GM18907 (cell line): Measurements from ENCODE around the gene IFNW1.
A peak's percentile ranks its signal among the peaks of the same experiment; 100 is the strongest.
"Not testable (repeated sequence)": the region's sequence is repeated elsewhere in the genome, so short reads cannot be mapped to it uniquely, and the experiment has no call there.

Experiments
- ATAC-seq: cut with Tn5 transposase; IDR thresholded peaks from one replicate; pipeline ENCODE4 v1.9.1; 2021; ENCODE audit warnings: mild to moderate bottlenecking, moderate library complexity; ENCODE audit not compliant: unreplicated experiment

IFNW1 gene

DNA sequence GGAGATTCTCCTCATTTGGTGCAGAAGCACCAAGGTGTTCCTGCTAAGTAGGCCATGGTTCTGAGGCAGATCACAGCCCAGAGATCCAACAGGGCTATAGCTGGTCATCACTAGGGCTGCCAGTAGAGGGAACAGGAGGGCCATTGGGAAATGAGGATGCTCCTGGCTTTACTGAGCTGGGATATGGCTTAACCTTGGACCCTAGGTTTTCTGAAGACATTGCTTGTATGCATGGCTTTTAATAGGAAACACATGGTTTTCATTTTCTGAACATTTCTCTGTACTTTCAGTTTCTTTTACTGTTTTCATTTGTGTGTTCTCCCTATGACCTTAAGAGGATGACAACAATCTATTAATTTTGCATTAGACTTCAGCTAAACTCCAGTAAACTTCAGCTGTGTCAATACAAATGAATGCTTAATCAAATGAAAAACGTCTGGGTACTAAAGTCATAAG is at the start of gene IFNW1:
Gene IFNW1 (minus strand): TSS at position 406 of the 456 bp plus-strand sequence. CDS start 262 bp downstream, at position 144.
- ATAC-seq: peak; percentile 63

DNA sequence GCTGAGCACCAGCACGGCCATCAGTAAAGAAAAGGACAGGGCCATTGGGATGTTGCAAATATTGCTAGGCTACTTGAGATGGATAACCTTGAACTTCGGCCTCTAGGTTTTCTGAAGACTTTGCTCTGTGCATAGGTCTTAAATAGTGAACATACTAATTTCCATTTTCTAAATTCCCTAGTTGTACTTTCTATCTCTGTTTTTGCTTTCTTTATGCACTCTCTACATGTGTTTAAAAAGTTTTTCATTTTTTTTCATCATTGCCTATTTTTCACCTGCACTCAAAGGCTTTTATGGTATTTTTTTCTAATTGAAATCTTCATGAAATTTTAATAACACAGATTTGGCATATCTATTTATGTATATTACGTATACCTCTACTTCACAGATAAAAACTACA is 45.9 kb upstream of the IFNW1 start, which contains the start of gene IFNA4:
Gene IFNA4 (minus strand): TSS at position 101 of the 400 bp plus-strand sequence. CDS start 56 bp downstream, at position 45.
- not testable (repeated sequence) for ATAC-seq

DNA sequence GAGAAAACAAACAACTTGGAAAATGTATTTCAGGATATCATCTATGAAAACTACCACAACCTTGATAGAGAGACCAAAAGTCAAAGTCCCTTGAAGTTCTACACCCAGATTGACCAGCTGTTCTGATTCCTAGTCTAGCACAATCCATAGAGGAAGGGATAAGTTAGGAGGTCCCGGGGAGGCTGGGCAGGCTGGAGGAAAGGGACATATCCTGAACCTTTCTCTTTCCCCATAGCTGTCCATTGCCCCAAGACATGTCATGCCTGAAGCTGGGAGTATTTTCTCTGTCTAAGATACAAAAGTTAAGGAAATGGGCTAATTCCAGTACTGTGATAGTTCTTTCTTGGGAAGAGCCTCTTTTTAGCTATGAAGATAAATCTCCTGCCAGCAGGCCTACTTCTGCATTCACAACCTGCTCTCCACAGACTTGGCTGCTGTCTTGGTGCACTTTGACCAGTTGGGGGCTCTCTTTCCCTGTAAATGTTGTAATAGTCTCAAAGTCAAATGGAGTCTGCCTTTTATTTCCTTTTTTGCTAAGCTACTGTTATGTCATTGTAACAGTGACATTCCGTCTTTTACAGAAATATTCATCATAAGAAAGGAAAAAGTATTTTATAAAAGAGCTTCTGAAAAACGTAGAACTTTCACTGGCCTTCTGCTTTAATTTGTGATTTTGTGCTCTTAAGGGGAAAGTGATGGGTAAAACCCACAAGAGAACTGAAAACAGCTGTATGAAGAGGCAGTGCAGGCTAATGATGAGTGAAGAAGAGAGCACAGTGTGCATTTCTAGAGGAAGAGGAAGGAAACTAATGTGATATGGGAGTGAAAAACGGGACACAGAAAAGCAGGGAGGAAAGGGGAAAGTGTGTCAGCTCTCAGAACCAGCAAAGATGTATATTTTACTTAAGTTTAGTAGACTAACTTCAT is 41.4 kb upstream of the IFNW1 start:
- ATAC-seq: peak; percentile 96

DNA sequence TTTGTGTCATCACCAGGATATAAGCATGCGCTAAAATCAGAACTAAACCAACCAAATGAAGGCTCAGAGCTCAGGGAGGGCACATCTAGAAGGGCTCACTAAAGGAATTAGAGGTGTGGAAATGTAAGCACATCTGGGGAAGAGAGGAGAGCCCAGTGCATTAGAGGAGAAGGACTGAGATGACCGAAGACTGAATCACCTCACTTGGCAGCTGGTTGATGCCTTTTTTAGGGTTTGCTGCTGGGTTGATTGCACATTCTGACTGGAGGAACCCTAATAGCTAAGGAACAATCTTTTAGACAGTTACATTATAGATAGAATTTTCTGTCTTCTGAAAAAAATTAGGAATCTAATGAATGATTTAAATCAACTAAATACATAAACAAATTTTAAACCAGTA is 33.0 kb upstream of the IFNW1 start:
- no peak for ATAC-seq

DNA sequence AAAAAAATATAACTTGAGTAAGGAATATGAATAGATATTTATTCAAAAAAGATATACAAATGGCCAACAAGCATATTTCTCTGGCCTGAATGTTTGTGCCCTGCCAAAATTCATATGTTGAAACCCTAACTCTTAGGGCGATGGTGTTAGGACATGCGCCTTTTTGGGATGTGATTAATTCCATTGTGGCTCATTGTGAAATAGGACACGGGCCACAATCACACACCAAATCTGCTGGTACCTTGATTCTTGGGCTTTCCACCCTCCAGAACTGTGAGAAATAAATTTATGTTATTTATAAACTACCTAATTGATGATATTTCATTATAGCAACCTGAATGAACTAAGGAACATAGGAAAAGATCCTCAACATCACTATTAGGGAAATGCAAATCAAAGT is 30.5 kb upstream of the IFNW1 start:
- no peak for ATAC-seq

DNA sequence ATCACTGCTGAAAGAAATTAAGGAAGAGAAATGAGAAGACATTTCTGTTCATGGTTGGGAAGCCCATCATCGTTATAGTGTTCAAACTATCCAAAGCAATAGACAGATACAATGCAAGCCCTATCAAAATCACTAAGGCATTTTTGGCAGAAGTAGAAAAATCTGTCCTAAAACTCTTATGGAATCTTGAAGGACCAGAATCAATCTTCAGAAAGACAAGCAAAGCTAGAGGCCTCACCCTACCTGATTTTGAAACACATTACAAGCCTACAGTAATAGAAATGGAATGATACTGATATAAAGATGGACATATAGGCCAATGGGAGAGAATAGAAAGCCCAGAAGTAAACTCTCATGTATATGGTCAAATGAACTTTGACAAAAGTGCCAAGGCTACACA is 29.7 kb upstream of the IFNW1 start:
- ATAC-seq: no peak

DNA sequence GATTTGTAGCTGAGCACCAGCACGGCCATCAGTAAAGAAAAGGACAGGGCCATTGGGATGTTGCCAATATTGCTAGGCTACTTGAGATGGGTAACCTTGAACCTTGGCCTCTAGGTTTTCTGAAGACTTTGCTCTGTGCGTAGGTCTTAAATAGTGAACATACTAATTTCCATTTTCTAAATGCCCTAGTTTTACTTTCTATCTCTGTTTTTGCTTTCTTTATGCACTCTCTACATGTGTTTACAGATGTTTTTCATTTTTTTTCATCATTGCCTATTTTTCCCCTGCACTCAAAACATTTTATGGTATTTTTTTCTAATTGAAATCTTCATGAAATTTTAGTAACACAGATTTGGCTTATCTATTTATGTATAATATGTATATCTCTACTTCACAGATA is 24.9 kb upstream of the IFNW1 start, which contains the start of gene IFNA21:
Gene IFNA21 (minus strand): TSS at position 101 of the 400 bp plus-strand sequence. CDS start 48 bp downstream, at position 53.
- ATAC-seq: not testable (repeated sequence)

DNA sequence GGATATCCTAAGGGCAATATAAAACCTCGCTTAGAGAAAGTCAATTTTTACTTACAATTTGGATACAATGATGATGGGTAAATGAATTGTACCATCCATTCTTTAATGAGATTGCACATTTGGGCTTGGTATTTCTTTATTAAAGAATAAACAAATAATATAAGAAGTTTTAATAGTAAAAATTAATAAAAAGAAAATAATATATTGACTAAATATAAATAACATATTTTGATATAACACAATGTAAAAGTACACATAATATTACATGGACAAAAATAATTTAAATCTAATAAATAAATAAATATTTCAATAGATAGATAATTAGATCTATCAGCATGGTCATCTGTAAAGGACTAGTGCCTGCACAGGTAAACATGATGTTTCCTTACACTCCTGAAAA is 23.9 kb upstream of the IFNW1 start:
- no peak for ATAC-seq

DNA sequence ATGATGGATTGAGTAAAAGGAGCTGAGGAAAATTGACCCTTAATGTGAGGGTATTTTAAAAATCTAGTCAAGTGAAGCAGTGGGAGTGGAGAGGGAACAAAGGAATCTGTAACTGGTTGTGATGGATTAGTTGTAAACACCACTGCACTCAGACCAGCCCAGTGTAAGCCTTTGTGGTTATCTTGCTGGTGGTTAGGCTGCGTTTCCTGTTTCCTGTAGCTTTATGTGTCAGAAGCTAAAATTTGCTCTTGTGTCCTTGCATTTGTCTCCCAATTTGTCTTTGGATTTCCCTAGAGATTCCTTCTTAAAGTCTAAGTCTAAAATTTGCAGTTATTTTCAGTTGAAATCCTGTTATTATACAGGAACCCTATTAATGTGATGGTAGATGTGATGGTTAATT is 18.5 kb upstream of the IFNW1 start:
- peak; percentile 95 for ATAC-seq

DNA sequence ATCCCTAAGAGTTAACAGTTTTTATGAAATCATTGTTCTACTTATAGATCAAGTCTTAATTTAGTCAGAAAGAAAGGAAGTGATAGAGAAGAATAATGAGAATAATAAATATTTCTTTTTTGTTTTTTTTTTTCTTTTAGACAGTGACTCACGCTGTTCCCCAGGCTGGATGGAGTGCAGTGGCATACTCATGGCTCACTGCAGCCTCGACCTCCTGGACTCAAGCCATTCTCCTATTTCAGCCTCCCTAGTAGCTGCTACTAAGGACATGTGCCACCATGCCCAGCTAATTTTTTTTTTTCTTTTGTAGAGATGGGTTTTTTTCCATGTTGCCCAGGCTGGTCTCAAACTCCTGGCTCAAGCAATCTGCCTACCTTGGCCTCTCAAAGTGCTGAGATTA is 13.9 kb upstream of the IFNW1 start:
- no peak for ATAC-seq

DNA sequence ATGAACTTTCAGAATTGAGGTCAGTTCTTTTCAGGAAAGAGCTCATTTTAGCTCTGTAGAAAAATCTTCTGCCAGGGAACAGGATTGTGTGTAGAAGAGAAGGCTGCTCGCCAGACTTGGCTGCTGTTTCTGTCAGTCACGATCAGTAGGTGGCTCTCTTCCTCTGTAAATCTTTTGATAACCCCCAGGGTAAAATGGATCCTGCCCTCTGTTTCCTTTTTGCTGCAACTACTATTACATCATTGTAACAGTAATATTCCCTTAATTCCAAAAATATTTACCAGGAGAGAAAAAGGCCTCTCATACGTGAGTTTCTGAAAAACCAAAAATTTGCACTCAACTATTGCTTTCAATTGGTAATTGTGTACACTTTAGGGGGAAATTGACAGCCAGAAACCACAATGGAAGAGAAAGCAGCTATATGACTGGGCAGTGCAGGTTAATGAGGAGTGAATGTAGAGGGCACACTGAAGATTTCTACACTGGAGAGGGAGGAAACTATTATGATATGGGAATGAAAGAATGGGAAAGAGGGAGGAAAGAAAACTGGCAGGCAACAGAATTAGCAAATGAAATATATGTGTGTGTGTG is 12.5 kb upstream of the IFNW1 start:
- ATAC-seq: peak; percentile 90

DNA sequence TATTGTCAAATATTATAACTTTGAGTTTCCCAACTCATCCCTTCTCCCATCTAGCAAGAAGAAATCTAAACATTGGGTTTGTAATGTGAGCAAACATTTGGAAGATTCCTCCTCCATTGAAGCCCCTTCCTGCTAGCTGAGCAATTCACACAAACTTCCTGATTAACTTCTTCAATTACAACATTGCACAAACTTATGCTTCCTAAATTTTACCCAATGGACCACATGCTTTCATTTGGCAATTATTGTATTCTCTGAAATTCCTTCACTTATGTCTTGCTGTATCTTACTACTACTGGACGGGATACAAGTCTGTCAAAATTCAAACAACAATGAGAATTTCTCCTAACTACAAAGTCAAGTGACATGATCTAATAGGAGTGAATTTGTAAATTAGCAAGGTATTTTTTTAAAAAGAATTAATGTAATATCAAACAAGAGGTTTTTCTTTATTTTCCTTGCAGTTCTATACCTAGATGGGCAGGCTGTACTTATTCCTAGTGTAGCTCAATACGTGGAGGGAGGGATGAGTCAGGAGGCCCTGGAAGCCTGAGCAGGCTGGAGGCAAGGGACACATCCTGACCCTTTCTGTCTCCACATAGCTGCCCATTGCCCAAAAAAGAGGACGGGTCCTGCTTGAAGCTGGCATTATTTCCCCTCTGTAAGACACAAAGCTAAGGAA is 11.8 kb upstream of the IFNW1 start:
- peak; percentile 37 for ATAC-seq

DNA sequence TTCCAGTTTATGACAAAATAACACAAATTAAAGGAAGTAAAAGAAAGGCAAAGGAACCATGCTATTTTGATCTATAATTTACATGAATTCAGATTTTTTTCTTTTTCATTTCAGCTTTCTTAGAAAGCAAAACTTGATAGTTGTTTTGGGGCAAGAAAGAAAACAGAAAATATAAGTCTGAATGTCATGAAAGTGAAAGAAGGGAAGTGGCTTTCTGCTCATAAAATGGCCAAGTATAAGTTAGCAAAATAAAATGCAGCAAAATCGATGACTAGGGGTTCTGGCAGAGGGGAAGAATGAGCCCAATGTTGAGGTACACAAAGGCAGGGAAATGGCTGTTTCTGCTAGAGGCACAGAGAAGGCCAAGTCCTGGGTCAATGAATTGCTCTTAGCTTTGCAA is 3.0 kb upstream of the IFNW1 start:
- peak; percentile 66 for ATAC-seq

DNA sequence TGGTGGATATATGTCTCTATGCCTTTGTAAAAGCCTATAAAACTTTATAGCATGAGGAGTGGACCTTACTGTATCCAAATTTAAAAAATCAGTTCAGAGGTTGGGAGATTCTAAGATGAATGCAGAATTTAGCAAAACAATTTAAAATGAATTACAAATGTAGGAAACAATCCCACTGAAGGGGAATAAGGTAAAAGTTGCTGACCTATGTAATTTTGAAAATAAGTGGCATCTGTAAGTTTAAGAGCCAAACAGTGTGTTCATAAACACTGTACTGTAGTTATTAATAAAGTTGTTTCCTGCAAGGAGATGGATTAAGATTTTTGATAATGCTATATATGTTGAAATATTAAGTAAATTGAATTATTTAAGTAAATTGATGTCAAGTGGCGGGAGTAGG is 4.6 kb downstream of the IFNW1 start:
- ATAC-seq: no peak

DNA sequence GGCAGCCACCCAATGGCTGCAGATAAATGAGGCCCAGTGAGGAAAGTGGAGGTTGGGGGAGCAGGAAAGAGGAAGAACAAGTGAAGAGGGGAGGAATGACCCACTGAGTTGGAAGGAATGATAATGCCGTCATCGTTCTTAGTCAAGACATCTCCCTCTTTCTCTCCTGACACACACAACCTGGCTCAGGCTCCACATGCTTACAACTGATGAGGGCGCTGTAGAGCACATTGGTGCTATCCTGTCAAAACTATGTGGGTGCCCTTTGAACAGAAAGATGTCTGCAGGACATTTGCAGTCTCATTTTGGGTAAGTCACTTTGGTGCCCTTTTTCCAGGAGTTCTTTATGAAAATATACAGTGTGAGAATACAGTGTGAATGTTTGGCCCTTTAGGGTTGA is 5.9 kb downstream of the IFNW1 start:
- ATAC-seq: no peak

DNA sequence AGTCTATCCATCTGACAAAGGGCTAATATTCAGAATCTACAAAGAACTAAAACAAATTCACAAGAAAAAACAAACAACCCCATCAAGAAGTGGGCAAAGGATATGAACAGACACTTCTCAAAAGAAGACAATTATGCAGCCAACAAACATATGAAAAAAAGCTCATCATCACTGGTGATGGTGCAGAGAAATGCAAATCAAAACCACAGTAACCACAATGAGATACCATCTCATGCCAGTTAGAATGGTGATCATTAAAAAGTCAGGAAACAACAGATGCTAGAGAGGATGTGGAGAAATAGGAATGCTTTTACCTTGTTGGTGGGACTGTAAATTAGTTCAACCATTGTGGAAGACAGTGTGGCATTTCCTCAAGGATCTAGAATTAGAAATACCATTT is 13.4 kb downstream of the IFNW1 start:
- ATAC-seq: not testable (repeated sequence)

DNA sequence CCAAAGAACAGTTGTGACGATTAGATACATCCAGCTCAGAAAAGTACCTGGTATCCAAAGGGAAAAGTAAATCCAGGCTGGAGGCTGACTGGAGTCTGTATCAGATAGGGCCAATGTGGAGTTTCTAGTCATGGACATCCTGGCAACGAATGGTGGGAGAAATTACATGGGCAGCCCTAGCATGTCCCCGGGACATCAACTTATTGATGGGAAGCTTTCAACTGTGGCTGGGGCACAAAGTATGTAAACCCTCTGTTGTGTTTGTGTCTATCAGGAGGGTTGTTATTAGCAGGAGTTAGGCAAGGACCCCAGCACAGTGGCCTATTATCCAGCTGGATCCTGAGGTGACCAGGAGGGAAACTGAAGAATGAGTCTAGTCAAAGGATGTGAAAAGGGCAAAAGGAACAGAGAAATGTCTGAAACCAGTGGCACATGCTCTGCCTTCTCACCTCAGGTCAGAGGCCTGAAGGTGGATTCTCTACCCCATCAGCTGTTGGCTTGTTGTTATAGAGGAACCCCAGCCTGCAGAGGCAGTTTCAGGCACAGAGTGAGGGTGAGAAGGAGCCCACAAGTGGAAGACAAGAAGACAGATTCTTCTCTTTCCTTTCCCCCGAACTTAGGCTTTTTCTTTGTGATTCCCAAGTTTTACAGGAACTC is 19.9 kb downstream of the IFNW1 start:
- peak; percentile 99 for ATAC-seq

DNA sequence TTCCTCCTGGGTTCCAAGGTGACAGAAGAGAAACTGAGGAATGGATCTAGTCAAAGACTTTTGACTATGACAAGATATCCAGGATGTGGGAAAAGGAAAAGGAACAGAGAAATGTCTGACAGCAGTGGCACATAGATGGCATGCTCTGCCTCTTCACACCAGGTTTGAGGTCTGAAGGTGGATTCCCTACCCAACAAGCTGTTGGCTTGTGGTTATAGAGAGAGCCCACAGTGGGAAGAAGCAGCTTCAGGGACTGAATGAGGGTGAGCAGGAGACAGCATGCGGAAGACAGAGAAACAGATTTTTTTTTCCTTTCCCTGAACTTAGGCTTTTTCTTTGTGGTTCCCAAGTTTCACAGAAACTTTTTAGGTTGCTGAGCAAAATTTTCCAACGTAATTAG is 20.6 kb downstream of the IFNW1 start:
- ATAC-seq: peak; percentile 66

DNA sequence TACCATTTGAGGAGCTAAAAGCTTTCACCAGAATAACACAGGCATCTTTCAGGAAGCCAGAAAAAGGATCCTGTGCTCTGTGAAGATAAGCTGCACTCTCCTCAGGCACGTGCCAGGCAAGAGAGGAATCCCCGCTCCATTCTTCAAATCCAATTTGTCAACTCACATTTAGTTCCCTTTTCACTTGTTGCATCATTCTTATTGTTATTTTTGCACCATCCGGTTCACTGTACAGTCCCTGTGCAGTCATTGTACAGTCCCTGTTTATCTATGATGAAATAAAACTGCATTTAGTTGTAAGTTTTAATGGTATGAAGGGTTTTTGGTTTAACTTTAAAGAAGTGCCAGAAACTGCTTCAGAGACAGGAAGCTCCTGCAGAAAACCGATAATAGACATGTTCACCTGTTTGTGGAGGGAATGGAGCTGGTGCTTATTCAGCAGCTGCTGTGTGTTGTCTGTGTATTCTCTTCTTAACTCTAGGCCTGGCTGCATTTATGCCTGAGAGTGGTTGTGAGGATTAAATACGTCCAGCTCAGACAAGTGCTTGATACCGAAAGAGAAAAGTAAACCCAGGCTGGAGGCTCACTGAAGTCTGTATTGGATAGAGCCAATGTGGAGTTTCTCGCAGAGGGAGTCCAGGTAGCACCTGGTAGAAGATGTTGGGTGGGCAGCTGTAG is 22.4 kb downstream of the IFNW1 start:
- no peak for ATAC-seq

DNA sequence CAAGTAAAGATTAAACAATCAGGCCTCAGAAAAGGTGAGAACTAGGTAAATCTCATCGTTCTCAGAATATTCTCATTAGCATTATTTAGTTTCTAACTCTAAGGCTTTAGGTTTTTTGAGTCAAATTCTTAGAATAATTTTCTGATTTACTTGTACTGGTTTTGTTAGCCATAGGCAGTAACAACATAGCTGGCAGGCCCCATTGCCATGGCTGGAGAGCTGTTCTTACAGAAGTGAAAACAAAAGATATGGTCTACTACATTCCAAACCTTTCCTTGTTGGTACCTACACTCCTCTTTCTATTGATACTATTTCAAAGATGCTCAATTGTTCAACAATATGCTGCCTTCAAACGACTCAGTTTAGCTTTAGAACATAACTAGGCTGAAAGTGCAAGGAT is 27.3 kb downstream of the IFNW1 start:
- ATAC-seq: no peak
